ENCODE measurements around the gene TPI1. TPM values are rescaled to one million over a fixed set of nuclear protein-coding genes. Genes with fewer than 3 reads are reported as not detected.

The TPI1 gene
- polyA plus RNA-seq, 1 of the 3 experiments (the other 2 are of a cell fraction) = 1,175 TPM

DNA sequence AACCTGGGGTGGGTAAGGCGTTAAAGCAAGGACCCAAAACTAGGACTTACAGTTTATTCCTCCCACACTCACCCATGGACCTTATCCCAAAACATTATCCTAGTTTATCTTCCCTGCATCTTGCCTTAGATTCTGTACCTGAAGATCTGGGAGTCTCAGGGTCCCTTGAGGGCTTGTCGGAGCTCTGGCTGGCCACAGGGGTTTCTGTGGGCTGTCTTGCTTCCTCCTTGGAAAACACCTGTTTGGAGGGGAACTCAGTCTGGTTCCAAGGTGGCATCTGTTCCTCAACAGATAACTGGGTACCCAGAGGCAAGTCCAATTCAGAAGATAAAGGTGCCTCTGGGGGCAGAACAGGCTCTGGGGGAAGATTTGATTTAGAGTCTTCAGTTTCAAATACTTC, 17.9 kb upstream of the TPI1 start:
- POLR2A ChIA-PET = no interaction called here

DNA sequence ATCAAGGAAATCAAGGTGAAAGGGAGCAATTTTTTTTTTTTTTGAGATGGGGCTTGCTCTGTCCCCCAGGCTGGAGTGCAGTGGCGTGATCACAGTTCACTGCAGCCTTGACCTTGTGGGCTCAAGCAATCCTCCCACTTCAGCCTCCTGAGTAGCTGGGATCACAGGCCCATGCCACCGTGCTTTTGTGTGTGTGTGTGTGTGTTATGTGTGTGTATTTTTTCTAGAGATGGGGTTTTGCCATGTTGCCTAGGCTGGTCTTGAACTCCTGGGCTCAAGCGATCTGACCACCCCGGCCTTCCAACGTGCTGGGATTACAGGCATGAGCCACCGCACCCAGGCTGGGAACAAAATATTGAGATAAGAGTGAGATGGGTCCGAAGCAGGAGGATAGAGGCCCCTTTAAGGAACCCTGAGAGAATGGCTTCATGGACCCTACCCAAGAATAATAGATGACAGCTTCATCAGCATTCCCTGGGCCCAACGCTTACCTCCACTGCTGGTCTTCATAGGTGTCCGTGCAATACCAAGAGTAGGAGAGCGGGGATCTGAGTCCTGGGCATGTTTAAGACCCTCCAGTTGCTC, 17.3 kb upstream of the TPI1 start:
- ChIA-PET POLR2A (no interaction called here), CTCF (interaction anchor here (0.9 to 19.4 kb wide), 6 partner anchors 8 to 287 kb away, joined by 3 to 225 read pairs (median 12); partner anchors contain the start of genes MLF2, P3H3, SPSB2 and TPI1)
- Histone ChIP-seq H3F3A (replicated peaks; ENCODE audit: insufficient read depth) (peaks cover 22% of the 10 kb centered on the region), H3K4me2 (peak overlapping the region; percentile 77), H3K4me1 (ENCODE audit: control insufficient read depth in 1 of 2, insufficient read depth in 2 of 2, low read depth in 1 of 2, low read length in 1 of 2) (peaks cover 7 to 17% of the 10 kb centered on the region in 2 experiments), H3K27ac (ENCODE audit: low read depth in 2 of 2, low read length in 1 of 2) (no peak overlapping the region), H3K9me3 (no peaks in the 10 kb centered on the region), H3K4me3 (ENCODE audit: low read depth in 2 of 2, low read length in 1 of 2) (peak overlapping the region; percentile 70 to 76; a peak in 3 of 4 replicates), H3K9ac (peak overlapping the region; percentile 59; the same call in 1 of the 2 replicates), H3K79me2 (ENCODE audit: insufficient read depth) (peaks cover 61% of the 10 kb centered on the region), H3K36me3 (replicated peaks in 1 of 2; ENCODE audit: control insufficient read depth in 1 of 2, insufficient read depth in 2 of 2, low read length in 1 of 2) (peaks cover 26 to 37% of the 10 kb centered on the region in 2 experiments), H3K27me3 (ENCODE audit: insufficient read depth) (no peaks in the 10 kb centered on the region), H4K20me1 (ENCODE audit: insufficient read depth) (no peaks in the 10 kb centered on the region; the same call in 1 of the 2 replicates), H3K9me2 (no peaks in the 10 kb centered on the region), H2AFZ (ENCODE audit: low read depth) (no peak overlapping the region)
- DNase-seq = no peak
- WGBS (ENCODE audit: low lambda C conversion rate) = 58% methylated on average over 9 of the region's 10 CpGs
- TF ChIP-seq RXRA (IDR thresholded peaks at IDR 0.05; ENCODE audit: borderline replicate concordance, low read depth) (no peak), PBX3 (IDR thresholded peaks at IDR 0.05) (no peak), YY1 (IDR thresholded peaks at IDR 0.05; ENCODE audit: low read depth) (no peak), GATA2 (CRISPR knock-in tag; IDR thresholded peaks at IDR 0.05) (no peak), ELF1 (IDR thresholded peaks at IDR 0.05) (no peak), USF2 (IDR thresholded peaks at IDR 0.05; ENCODE audit: borderline replicate concordance, low read depth, low read length) (no peak), GABPA (IDR thresholded peaks at IDR 0.05; ENCODE audit: low read depth) (no peak), USF1 (IDR thresholded peaks at IDR 0.05; ENCODE audit: borderline replicate concordance, low read depth) (no peak), MEF2A (IDR thresholded peaks at IDR 0.05; ENCODE audit: borderline replicate concordance, low read depth) (no peak)
- TF ChIP-seq, protein P1, sequence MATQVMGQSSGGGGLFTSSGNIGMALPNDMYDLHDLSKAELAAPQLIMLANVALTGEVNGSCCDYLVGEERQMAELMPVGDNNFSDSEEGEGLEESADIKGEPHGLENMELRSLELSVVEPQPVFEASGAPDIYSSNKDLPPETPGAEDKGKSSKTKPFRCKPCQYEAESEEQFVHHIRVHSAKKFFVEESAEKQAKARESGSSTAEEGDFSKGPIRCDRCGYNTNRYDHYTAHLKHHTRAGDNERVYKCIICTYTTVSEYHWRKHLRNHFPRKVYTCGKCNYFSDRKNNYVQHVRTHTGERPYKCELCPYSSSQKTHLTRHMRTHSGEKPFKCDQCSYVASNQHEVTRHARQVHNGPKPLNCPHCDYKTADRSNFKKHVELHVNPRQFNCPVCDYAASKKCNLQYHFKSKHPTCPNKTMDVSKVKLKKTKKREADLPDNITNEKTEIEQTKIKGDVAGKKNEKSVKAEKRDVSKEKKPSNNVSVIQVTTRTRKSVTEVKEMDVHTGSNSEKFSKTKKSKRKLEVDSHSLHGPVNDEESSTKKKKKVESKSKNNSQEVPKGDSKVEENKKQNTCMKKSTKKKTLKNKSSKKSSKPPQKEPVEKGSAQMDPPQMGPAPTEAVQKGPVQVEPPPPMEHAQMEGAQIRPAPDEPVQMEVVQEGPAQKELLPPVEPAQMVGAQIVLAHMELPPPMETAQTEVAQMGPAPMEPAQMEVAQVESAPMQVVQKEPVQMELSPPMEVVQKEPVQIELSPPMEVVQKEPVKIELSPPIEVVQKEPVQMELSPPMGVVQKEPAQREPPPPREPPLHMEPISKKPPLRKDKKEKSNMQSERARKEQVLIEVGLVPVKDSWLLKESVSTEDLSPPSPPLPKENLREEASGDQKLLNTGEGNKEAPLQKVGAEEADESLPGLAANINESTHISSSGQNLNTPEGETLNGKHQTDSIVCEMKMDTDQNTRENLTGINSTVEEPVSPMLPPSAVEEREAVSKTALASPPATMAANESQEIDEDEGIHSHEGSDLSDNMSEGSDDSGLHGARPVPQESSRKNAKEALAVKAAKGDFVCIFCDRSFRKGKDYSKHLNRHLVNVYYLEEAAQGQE (IDR thresholded peaks at IDR 0.05; ENCODE audit: low read depth, low read length) = no peak

More for the DNA sequence above, 17.9 kb upstream of the TPI1 start:
- peaks cover 7 to 17% of the 10 kb centered on the region in 2 experiments for H3K4me1 ChIP-seq (ENCODE audit: control insufficient read depth in 1 of 2, insufficient read depth in 2 of 2, low read depth in 1 of 2, low read length in 1 of 2)
- peaks cover 54% of the 10 kb centered on the region for H3K79me2 ChIP-seq (ENCODE audit: insufficient read depth)
- 95% methylated on average over 2 of the region's 2 CpGs for WGBS (ENCODE audit: low lambda C conversion rate)
- no peak overlapping the region for H3K9ac ChIP-seq
- CTCF ChIA-PET = interaction anchor here (0.9 to 19.4 kb wide), 3 partner anchors 10 to 19 kb away, joined by 3 to 225 read pairs (median 164); partner anchors contain the start of genes P3H3, SPSB2 and TPI1
- peak overlapping the region; percentile 77 for H3K4me2 ChIP-seq
- no peaks in the 10 kb centered on the region for H3K9me2 ChIP-seq
- DNase-seq = no peak
- H3K27ac ChIP-seq (ENCODE audit: low read depth in 2 of 2, low read length in 1 of 2) = no peak overlapping the region
- no peaks in the 10 kb centered on the region for H3K9me3 ChIP-seq
- H2AFZ ChIP-seq (ENCODE audit: low read depth) = no peak overlapping the region
- H3K36me3 ChIP-seq (replicated peaks in 1 of 2; ENCODE audit: control insufficient read depth in 1 of 2, insufficient read depth in 2 of 2, low read length in 1 of 2) = peaks cover 29 to 37% of the 10 kb centered on the region in 2 experiments
- TF ChIP-seq CTCF (IDR thresholded peaks at IDR 0.05) = no peak
- TF ChIP-seq JUND (IDR thresholded peaks at IDR 0.05) = no peak
- TF ChIP-seq RAD21 (IDR thresholded peaks at IDR 0.05; ENCODE audit: low read length) = no peak
- no peaks in the 10 kb centered on the region for H4K20me1 ChIP-seq (ENCODE audit: insufficient read depth)
- no peaks in the 10 kb centered on the region for H3K27me3 ChIP-seq (ENCODE audit: insufficient read depth)
- peaks cover 27% of the 10 kb centered on the region for H3F3A ChIP-seq (replicated peaks; ENCODE audit: insufficient read depth)
- no peak overlapping the region; a peak in 1 of 4 replicates for H3K4me3 ChIP-seq (ENCODE audit: low read depth in 2 of 2, low read length in 1 of 2)

Measured in SK-N-SH (cell line).